GM19351 (cell line): ENCODE results near the gene FRG1.
"Not testable (repeated sequence)": the region's sequence is repeated elsewhere in the genome, so short reads cannot be mapped to it uniquely, and the experiment has no call there.

ENCODE experiments used
- ATAC-seq: cut with Tn5 transposase; IDR thresholded peaks from one replicate; pipeline ENCODE4 v1.9.1; 2021; ENCODE audit warnings: mild to moderate bottlenecking, moderate library complexity; ENCODE audit not compliant: unreplicated experiment

Gene FRG1

DNA sequence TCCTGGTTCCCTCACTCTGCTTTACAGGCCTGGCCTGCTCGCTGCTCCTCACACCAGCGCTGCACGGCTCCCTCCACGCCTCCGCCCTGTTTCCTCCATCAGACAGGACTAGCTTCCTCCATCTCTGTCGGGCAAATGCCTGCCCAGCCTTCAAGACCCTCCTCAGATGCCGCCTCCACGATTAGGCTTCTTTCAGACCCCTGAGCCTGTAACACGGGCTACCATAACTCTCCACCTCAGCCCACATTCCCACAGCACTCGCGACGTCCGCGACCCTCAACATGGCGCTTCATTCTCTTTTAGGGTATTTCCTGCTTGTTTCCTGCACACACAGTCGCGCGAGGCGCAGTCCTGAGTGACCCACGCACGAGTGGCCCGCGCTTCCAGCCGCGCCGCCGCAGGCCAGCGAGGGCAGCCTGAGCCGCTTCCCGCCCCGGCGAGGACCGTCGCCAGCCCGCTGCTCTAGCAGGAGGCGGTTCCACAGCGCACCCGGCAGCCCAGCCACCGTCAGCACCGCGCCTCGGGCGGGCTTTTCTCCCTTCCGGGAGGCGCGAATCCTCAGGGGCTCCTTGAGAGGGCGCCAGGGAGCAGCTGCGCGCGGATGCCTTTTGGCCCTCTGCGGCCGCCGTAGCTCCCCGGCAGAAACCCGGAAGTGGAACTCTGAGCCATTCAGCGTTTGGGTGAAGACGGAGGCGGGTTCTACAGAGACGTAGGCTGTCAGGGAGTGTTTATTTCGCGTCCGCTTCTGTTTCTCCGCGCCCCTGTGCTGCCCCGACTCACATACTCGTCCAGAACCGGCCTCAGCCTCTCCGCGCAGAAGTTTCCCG, at the start of gene FRG1:
Gene FRG1 (plus strand): TSS at position 695 of the 827 bp plus-strand sequence. CDS start 138 bp downstream, outside the sequence.
- ATAC-seq: peak; percentile 98

- no peak for ATAC-seq
These were observed 43.0 kb upstream of the FRG1 start for GRCh38 chr4:189897667-189898066.

GRCh38 chr4:189899481-189900015, 41.1 kb upstream of the FRG1 start:
- ATAC-seq: not testable (repeated sequence)

DNA sequence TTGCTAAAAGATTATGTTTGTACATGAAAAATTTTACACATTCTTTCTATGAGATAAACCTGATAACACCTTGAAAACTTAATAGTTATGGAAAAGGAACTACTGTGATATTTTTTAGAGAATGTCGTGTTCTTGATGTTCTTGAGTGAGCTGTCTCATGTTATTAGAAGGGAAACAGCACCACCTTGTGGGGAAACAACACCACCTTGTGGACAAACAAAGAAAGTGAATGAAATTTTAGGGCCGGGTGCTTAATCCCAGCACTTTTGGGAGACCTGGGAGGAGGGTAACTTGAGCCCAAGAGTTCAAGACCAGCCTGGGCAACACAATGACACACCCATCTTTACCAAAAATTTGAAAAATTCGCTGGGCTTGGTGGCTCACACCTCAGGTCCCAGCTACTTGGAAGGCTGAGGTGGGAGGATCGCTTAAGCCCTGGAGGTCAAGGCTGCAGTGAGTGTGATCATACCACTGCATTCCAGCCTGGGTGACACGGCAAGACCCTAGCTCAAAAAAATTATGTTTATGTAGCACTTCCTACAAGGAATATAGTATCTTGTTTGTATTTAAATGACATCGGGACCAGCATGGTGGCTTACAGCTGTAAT, 36.1 kb upstream of the FRG1 start:
- ATAC-seq: peak; percentile 94

GRCh38 chr4:189912170-189912569, 28.5 kb upstream of the FRG1 start:
- no peak for ATAC-seq

GRCh38 chr4:189917161-189917891, 23.3 kb upstream of the FRG1 start:
- ATAC-seq: no peak

- ATAC-seq: no peak
These were observed 19.6 kb upstream of the FRG1 start for GRCh38 chr4:189921058-189921457.

DNA sequence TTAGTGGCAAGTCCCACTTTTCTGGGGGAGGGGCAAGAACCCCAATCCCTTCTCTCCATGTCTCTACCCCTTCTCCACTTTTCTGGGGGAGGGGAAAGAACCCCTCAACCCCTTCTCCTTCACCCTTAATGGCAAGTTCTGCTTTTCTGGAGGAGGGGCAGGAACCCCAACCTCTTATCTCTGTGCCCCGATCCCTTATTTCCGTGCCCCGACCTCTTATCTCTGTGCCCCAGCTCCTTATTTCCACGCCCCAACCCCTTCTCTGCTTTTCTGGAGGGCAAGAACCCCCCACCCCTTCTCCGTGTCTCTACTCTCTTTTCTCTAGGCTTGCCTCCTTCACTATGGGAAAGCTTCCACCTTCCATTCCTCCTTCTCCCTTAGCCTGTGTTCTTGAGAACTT, 13.9 kb upstream of the FRG1 start:
- not testable (repeated sequence) for ATAC-seq

DNA sequence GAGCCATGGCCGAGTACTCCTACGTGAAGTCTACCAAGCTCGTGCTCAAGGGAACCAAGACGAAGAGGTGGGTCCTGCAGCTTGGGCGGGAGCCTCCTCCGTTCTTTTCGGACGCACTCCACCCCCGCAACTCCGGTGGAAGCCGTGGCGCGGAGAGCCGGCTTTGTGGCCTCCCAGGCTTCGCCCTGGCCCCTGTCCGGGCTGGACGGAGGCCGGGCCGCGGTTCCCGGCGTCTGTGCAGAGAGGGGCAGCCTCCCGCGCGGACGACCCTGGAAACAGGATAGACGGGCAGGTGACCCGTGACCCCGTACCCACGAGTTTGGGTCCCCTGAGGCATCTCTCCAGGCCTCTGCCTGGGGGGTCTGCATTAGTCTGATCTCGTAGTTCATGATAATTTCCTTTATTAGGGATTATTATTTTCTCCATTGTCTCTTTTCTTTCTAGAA, 356 bp downstream of the FRG1 start:
- ATAC-seq: no peak

DNA sequence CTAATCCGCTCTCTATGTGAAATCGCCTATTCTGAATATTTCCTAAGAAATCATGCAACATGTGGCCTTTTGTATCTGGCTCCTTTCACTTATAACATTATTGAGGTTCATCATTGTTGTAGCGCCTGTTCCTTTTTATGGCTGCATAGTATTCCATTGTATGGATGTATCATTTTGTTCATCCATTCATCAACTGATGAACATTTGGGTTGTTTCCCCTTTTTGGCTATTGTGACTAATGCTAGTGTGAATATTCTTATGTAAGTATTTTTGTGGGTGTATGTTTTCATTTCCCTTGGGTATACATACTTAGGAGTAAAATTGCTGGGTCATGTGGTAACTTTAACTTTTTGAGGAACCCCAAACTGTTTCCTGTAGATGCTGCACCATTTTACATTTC, 1.7 kb downstream of the FRG1 start:
- not testable (repeated sequence) for ATAC-seq

DNA sequence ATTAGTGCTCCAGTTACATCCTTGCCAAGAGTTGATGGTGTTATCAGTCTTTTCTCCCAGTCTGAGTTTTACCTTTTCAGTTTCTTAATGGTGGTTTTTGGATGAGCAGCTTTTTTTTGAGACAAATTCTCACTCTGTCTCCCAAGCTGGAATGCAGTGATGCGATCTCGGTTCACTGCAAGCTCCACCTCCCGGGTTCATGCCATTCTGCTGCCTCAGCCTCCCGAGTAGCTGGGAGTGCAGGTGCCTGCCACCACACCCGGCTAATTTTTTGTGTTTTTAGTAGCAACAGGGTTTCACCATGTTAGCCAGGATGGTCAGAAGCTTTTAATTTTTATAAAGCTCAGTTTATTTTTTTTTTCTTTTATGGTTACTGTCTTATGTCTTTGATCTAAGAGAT, 3.4 kb downstream of the FRG1 start:
- ATAC-seq: not testable (repeated sequence)

GRCh38 chr4:189946906-189947305, 6.2 kb downstream of the FRG1 start:
- ATAC-seq: not testable (repeated sequence)

- not testable (repeated sequence) for ATAC-seq
These were observed 7.8 kb downstream of the FRG1 start for GRCh38 chr4:189948486-189948885.

DNA sequence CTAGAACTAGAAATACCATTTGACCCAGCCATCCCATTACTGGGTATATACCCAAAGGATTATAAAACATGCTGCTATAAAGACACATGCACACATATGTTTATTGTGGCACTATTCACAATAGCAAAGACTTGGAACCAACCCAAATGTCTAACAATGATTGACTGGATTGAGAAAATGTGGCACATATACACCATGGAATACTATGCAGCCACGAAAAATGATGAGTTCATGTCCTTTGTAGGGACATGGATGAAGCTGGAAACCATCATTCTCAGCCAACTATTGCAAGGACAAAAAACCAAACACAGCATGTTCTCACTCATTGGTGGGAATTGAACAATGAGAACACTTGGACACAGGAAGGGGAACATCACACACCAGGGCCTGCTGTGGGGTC, 28.6 kb downstream of the FRG1 start:
- not testable (repeated sequence) for ATAC-seq

DNA sequence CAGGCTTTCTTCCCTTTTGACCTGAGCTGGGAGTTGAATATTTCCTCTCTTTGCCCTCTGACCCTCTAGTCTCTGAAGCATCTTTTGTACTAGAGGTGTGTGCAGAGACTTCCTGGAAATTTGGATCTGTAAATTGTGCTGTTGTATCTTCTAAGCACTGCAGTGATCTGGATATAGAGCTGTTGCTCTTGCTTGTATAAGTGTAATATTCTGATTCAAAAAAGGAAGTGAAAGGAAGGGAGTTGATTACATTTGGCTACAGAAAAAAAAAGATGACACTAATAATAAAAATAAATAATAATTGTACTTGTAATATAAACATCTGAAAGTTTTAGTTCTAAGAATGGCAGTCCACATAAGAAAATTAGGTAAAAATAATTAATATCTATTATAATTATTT, 33.0 kb downstream of the FRG1 start:
- ATAC-seq: peak; percentile 51

GRCh38 chr4:189974056-189974455, 33.4 kb downstream of the FRG1 start:
- ATAC-seq: peak; percentile 83

- ATAC-seq: no peak
These were observed 38.8 kb downstream of the FRG1 start for GRCh38 chr4:189979196-189980047.

DNA sequence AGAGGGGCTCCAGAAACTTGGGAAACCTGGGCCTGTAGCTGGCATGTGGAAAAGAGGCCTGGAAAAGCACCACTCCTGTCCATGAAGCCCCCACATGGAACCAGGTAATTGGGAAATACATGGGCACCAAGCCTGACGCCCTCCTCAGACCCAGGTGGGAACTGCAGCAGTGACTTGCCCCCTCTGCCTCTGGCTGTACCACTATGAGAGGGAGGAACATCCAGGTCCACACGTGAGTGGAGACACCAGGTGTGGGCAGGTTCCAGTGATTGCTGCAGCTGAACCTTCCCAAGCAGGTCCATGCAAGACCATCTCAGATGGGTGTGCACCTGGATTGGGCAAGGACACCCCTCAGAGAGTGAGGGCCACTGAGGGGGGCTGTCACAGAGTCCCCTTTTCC, 39.6 kb downstream of the FRG1 start:
- ATAC-seq: not testable (repeated sequence)

DNA sequence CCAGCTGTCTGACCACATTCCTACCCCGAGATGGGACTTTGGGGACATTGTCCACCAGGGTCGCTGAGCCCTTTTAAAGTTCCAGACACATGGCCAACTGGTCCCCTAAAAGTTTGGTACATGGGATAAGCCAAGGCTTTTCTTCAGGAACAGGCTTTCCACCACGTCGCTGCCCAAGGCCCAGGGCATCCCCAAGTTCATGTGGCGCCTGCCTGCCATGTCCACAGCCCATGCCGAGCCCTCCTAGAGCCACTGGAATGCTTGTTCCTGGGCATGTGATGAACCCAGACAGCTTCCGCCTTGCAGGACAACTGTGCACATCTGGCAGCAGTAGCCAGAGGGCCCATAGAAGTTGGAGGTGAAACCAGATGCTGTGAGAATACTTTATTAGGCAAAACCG, 41.3 kb downstream of the FRG1 start:
- ATAC-seq: no peak

- ATAC-seq: not testable (repeated sequence)
These were observed 43.3 kb downstream of the FRG1 start for GRCh38 chr4:189983916-189984526.
